Effector CD4-positive, alpha-beta T cell (primary cell): ENCODE measurements around the gene B4GALNT1. TPM values are rescaled to one million over a fixed set of nuclear protein-coding genes. Genes with fewer than 3 reads are reported as not detected.
"Not testable (repeated sequence)": the region's sequence is repeated elsewhere in the genome, so short reads cannot be mapped to it uniquely, and the experiment has no call there.

Experiments
- DNase-seq: peaks from one replicate; pipeline ENCODE4 v3.0.0-alpha.2; 2020
- total RNA-seq: gene quantifications from one replicate; lab custom pipeline; 2026; lab: John Stamatoyannopoulos, UW

Gene B4GALNT1
- not detected for total RNA-seq

DNA sequence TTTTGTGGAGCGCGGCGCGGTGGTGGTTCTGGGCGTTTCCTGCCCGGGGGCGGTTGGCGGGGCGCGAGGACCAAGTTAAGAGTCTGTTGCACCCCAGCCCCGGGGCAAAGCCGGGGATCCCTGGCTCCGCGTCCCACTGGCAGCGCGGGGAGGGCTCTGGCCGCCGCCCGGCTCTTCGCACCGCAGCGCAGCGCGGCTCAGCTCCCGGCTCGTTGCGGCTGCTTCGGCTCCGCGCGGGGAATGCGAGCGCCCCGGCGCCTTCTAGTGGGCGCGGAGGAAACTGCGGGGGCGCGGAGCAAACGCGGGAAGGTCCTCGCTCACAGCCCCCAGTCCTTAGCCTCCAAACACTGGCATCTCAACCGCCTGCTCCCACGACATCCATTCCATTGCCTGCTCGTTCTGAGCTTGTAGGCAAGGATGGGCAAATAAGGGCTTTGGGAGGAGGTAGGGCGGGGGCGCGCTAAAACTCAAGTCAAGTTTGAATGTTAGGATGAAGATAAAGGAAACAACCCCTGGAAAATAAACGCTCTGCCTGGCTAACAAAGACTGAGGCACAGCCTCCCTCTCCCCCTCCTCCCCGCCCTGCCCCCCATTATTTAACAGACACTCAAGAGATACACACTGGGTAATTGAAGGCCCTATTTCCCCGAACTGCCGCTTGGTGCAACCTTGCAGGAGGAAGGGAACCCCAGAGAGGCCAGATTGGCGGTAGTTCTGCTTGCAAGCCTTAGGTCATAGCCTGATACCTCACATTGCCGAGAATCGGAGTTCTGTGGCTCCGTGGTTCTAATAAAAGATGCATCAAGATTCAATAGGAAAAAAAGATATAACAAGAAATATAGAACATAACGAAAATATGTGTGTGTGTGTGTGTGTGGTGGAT is at the start of gene B4GALNT1:
B4GALNT1 (minus strand) TSS at position 244 of the 883 bp plus-strand sequence. CDS start 1,069 bp downstream, outside the sequence.
- peak; percentile 44 for DNase-seq

DNA sequence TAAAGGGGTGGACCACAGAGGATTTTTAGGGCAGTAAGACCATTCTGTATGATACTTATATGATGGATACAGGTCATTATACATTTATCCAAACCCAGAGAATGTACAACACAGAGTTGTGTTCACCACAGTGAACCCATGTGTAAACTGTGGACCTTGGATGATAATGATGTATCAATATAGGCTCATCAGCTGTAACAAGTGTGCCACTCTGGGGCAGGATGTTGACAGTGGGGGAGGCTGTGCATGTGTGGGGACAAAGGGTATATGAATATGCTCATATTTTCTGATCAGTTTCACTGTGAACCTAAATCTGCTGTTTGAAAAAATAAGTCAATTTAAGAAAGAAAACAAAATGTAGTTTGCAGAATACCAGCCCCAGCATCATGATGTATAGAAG is 46.7 kb upstream of the B4GALNT1 start:
- no peak for DNase-seq

DNA sequence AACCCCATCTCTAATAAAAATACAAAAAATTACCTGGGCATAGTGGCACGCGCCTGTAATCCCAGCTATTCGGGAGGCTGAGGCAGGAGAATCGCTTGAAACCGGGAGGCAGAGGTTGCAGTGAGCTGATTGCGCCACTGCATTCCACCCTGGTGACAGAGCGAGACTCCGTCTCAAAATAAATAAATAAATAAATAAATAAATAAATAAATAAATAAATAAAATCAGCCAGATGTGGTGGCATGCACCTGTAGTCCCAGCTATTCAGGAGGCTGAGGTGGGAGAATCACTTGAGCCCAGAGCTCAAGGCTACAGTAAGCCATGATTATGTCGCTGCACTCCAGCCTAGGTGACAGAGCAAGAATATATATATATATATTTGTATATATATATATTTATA is 44.9 kb upstream of the B4GALNT1 start:
- not testable (repeated sequence) for DNase-seq

DNA sequence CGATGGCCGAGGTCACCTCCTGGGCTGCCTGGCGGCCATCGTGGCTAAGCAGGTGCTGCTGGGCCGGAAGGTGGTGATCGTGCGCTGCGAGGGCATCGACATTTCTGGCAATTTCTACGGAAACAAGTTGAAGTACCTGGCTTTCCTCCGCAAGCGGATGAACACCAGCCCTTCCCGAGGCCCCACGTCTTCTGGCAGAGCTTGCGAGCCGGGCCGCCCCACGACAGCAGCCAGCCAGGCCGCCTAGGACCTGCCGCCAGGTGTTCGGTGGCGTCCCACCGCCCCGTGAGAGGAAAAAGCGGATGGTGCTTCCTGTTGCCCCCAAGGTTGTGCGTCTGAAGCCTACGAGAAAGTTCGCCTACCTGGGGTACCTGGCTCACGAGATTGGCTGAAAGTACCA is 41.7 kb upstream of the B4GALNT1 start:
- no peak for DNase-seq

DNA sequence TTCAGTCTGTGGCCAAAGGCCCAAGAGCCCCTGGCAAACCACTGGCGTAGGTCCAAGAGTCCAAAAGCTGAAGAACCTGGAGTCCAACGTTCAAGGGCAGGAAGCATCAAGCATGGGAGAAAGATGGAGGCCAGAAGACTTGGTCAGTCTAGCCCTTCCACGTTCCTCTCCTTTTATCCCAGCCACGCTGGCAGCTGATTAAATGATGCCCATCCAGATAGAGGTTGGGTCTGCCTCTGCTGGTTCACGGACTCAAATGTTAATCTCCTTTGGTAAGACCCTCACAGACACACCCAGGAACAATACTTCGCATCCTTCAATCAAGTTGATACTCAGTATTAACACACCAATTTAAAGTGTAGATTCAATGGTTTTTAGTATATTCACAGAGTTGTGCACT is 39.8 kb upstream of the B4GALNT1 start:
- DNase-seq: no peak

DNA sequence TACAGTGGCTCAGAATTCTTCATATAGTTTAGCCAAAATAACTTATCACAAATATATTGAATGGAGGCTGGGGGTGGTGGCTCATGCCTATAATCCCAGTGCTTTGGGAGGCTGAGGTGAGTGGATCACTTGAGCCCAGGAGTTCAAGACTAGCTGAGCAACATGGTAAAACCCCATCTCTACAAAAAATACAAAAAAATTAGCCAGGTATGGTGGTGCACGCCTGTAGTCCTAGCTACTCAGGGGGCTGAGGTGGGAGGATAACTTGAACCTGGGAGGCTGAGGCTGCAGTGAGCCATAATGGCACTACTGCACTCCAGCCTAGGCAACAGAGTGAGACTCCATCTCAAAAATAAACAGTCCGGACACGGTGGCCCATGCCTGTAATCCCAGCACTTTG is 38.8 kb upstream of the B4GALNT1 start:
- DNase-seq: not testable (repeated sequence)

DNA sequence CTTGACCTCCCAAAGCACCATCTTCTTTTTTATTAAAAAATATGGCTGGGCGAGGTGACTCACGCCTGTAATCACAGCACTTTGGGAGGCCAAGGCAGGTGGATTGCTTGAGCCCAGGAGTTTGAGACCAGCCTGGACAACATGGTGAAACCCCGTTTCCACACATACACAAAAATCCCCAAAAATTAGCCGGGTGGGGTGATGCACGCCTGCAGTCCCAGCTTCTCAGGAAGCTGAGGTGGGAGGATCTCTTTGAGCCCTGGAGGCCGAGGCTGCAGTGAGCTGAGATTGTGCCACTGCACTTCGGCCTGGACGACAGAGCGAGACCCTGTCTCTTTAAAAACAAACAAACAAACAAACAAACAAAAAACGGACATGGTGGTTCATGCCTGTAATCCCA is 36.7 kb upstream of the B4GALNT1 start:
- DNase-seq: not testable (repeated sequence)

DNA sequence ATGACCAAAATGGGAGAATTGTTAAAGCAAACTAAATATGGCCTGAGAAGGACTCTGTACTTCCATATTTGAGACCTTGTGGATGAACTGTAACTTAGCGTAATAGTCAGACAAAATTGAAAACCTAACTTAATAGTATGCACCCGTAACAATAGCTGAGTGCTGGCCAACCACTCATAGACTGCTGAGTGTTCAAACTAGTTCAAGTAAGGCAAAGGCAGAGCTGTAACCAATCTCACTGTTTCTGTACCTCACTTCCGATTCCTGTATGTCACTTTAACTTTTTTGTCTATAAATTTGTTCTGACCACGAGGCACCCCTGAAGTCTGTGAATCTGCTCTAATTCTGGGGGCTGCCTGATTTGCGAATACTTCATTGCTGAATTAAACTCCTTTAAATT is 33.9 kb upstream of the B4GALNT1 start:
- no peak for DNase-seq

DNA sequence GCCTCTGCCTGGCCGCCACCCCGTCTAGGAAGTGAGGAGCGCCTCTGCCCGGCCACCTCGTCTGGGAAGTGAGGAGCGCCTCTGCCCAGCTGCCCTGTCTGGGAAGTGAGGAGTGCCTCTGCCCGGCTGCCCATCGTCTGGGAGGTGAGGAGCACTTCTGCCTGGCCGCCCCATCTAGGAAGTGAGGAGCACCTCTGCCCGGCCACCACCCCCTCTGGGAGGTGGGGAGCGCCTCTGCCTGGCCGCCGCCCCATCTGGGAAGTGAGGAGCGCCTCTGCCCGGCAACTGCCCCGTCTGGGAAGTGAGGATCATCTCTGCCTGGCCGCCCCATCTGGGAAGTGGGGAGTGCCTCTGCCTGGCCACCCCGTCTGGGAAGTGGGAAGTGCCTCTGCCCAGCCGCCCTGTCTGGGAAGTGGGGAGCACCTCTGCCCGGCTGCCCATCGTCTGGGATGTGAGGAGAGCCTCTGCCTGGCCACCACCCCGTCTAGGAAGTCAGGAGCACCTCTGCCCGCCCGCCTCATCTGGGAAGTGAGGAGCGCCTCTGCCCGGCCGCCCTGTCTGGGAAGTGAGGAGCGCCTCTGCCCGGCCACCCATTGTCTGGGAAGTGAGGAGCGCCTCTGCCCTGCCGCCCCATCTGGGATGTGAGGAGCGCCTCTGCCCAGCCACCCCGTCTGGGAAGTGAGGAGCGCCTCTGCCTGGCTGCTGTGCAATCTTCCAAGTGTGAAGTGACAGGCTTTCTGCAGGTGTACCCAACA is 32.2 kb upstream of the B4GALNT1 start:
- DNase-seq: not testable (repeated sequence)

DNA sequence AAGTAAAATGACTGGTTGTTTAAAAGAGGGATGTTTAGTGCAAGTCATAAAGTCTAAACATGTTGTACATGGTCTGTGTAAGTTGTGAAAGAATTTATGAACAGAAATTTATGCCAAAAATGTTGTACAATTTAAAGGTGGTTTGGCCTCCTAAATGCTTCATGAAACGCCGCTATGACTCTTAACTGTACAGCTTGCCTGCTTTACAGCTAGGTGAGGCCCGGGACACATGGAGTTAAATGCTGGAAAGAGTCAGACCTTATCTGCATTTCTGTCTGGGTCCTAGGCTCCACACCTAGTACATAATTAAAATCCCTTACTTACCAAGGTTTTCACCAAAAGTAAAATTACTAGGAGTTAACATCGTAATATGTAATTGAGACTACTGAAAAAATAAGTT is 28.4 kb upstream of the B4GALNT1 start:
- no peak for DNase-seq

DNA sequence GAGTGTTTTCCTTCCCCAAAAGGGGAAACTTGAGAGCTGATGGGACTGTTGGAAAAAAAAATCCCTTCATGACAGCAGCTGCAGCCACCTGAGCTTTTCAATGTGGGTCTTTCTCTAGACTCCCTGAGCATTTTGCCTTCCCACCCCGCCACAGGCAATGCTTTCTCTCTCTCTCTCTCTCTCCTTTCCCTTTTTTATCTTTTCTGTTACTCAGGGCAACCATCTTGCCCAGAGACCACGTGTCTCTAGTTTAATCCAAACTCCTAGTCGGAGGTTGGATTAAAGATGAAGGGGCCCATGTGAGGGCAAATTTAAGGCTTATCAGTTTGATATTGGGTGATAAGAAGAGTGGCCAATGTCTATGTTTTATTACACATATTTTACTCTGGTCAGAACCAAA is 25.9 kb upstream of the B4GALNT1 start:
- no peak for DNase-seq

DNA sequence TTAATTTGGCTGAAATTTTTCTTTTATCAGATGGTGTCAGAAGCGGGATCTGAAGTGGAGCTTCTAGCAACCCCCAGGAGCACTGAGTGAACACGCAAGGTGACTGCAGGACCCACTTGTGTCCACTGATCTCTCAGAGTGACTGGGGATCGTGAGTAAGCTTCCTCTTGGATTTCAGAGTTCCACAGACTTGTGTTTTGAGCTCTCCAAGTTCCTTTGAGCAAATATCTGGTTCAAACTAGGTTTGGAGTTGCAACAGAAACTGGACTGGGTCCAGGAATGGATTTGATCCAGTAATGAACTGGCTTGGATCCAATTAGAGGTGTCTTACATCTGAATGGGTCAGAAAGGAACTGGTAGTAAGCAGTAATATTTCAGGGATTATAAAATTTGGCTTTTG is 24.7 kb upstream of the B4GALNT1 start:
- DNase-seq: no peak

DNA sequence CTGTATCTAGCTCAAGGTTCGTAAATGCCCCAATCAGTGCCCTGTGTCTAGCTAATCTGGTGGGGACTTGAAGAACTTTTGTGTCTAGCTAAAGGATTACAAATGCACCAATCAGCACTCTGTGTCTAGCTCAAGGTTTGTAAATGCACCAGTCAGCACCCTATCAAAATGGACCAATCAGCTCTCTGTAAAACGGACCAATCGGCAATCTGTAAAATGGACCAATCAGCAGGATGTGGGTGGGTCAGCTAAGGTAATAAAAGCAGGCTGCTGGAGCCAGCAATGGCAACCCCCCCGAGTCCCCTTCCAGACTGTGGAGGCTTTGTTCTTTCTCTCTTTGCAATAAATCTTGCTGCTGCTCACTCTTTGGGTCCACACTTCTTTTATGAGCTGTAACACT is 23.4 kb upstream of the B4GALNT1 start:
- not testable (repeated sequence) for DNase-seq

DNA sequence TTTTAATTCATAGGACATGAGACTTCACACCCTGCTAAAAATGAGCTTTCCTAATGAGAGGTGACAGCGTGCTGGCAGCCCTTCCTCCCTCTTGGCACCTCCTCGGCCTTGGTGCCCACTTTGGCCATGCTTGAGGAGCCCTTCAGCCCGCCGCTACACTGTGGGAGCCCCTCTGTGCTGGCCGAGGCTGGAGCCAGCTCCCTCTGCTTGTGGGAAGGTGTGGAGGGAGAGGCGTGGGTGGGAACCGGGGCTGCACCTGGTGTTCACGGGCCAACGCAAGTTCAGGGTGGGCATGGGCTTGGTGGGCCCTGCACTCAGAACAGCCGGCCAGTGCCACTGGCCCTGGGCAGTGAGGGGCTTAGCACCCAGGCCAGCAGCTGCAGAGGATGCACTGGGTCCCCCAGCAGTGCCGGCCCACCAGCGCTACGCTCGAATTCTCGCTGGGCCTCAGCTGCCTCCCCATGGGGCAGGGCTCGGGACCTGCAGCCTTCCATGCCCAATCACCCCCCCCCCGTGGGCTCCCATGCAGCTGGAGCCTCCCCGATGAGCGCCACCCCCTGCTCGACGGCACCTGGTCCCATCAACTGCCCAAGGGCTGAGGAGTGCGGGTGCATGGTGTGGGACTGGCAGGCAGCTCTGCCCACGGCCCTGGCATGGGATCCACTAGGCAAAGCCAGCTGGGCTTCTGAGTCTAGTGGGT is 22.7 kb upstream of the B4GALNT1 start:
- DNase-seq: no peak

DNA sequence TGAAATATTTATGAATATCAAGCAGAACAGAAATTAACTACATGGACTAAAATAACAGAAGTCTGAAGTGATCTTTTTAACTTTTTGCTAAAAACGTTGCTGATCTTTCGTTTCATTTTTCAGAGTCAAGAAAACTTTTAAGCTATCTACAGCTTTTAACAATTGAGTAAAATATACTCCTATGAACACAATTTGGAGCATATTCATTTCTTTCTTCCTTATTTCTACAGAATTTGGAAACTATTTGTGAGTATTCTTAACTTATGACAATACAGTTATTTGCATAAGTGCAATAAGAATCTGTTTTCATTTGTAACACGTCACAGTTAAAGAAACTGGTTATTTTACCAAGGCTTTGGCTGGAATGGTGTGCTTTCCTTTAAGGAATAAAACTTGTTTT is 21.0 kb upstream of the B4GALNT1 start:
- no peak for DNase-seq

DNA sequence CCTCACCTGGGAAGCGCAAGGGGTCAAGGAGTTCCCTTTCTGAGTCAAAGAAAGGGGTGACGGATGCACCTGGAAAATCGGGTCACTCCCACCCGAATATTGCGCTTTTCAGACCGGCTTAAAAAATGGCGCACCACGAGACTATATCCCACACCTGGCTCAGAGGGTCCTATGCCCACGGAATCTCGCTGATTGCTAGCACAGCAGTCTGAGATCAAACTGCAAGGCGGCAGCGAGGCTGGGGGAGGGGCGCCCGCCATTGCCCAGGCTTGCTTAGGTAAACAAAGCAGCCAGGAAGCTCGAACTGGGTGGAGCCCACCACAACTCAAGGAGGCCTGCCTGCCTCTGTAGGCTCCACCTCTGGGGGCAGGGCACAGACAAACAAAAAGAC is 13.7 kb upstream of the B4GALNT1 start:
- not testable (repeated sequence) for DNase-seq

DNA sequence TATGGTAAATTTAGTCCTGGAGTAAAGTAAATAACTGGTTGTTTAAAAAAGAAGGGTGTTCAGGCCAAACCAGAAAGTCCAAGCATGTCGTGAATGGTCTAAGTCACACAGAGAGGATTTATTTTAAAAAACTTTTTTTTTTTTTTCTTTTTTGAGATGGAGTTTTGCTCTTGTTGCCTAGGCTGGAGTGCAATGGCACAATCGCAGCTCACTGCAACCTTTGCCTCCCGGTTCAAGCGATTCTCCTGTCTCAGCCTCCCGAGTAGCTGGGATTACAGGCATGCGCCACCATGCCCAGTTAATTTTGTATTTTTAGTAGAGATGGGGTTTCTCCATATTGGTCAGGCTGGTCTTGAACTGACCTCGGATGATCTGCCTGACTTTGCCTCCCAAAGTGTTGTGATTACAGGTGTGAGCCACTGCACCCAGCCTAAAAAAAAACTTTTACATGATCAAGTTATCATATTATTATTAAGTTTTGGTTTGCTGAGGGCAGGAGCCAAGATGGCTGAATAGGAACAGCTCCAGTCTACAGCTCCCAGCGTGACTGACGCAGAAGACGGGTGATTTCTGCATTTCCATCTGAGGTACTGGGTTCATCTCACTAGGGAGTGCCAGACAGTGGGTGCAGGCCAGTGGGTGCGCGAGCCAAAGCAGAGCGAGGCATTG is 13.1 kb upstream of the B4GALNT1 start:
- DNase-seq: not testable (repeated sequence)

DNA sequence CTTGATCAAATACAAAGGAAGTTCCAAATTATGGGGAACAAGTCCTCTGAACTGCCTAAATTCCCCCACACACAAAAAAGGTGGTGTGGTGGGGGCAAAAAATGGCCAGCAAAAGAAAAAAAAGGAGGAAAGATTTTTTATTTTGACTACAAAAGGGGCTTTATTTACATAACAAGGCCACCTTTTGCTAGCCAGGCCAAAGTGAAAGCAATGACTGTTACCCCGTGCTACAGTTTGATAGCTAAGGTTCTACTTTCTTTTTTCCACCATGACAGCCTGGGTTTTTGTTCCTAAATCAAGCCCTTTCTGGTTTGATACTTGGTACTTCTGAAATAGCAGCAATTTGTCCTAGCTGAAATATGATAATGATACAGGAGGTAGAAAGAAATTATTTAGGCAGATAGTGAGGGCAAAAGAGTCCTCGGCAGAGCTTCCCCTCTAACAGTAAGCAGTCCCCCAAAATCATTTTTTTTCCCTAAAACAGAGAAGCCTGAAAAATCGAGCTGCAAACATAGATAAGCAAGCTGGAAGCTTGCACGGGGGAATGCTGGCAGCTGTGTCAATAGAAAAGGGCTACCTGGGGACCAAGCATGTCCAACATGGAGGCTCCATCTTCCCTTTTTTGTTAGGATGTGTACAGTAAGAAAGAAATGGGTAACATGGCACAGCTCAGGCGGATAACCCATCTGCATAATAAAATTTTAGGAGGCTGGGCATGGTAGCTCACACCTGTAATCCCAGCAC is 8.9 kb upstream of the B4GALNT1 start:
- no peak for DNase-seq

DNA sequence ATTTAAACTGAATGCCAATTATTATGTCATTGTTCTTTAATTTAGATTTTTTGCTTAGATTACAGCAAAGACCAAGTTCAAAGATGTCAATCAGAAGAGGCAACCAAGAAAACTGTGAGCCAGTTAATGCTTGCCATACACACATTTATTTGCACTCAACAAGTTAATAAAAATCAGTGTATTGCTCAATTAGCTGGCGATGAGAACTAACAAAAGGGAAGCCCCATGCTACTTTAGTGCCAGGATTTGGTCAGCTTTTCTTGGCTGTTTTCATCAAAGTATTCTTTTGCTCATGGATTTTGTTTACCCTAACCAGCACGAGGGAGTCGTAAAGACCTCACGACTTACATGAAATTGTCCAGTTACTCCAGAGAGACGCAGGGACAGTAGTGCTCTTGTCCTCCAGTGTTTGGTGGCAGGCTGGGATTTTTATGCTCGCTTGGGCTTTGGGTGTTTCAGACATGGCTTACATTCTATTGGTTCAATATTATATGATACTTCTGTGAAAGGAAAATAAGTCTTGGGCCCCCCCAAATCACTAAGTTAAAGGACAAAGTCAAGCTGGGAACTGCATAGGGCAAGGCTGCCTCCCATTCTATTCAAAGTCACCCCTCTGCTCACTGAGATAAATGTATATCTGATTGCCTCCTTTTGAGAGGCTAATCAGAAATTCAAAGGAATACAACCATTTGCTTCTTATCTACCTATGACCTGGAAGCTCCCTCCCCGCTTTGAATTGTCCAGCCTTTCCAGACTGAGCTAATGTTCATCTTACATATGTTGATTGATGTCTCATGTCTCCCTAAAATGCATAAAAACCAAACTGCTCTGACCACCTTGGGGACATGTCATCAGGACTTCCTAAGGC is 7.4 kb upstream of the B4GALNT1 start:
- no peak for DNase-seq

DNA sequence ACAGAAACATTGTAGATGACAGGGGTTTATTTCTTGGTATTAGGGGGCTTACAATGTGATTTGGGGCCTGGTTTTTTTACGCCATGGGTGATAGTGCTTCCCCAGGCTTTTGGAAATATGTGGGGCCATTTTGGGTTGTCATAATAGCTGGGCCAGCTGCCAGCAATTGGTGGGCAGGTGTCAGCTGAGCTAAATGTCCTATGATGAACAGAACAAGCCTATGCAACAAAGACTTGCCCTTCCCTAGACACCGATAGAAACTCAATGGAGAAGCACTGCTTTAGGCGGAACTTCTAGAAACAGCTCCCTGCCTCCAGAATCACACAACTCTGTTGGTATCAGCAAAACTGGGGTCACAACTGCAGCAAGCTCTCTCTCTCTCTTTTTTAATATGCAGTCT is 5.1 kb upstream of the B4GALNT1 start:
- no peak for DNase-seq

DNA sequence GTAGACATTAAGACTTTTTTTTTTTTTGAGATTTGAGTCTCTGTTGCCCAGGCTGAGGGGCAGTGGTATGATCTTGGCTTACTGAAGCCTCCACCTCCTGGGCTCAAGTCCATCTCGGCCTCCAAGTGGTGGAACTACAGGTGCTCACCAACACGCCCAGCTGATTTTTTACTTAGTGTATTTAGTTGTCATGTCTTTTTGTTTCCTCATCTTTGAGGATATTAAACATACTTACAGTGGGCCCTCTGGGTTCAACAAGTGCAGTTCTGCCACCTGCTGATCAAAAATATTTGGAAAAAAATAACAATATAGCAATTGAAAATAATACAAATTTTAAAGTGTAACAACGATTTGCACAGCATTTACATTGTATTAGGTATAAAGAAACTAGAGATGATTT is 4.4 kb upstream of the B4GALNT1 start:
- DNase-seq: no peak
